Activated CD4-positive, CD25-positive, alpha-beta regulatory T cell (primary cell): Measurements from ENCODE around the gene KLHL17.
"Not testable (repeated sequence)": the region's sequence is repeated elsewhere in the genome, so short reads cannot be mapped to it uniquely, and the experiment has no call there.

Source experiments
- DNase-seq, 4 experiments: peaks; one replicate each; lab custom pipeline; 2025; lab: John Stamatoyannopoulos, UW

Gene KLHL17

GRCh38 chr1:1003618-1004419 lies 43.4 kb downstream of the KLHL17 start:
- DNase-seq = no peak

- no peak for DNase-seq
Measured at GRCh38 chr1:1004420-1004779, 44.0 kb downstream of the KLHL17 start.

- DNase-seq = no peak
Measured at GRCh38 chr1:1004780-1005697, 44.7 kb downstream of the KLHL17 start.

GRCh38 chr1:1005774-1006304 lies 45.5 kb downstream of the KLHL17 start:
- DNase-seq = no peak

- DNase-seq = no peak
Measured at GRCh38 chr1:1006305-1007159, 46.1 kb downstream of the KLHL17 start.

- DNase-seq = not testable (repeated sequence)
Measured at GRCh38 chr1:1010131-1010530, 49.7 kb downstream of the KLHL17 start.

GRCh38 chr1:1011396-1011949 lies 51.1 kb downstream of the KLHL17 start:
- DNase-seq = no peak

GRCh38 chr1:1012736-1013104 lies 52.3 kb downstream of the KLHL17 start:
- DNase-seq = not testable (repeated sequence)

- DNase-seq = peak; percentile 58 to 89 (median 80)
Measured at GRCh38 chr1:1013105-1013921, 52.9 kb downstream of the KLHL17 start, which contains the start of gene ISG15. TSS of gene ISG15 (plus strand) at chr1:1013497. CDS start at chr1:1013574, 77 bp downstream.

GRCh38 chr1:1013922-1014648 lies 53.7 kb downstream of the KLHL17 start:
- no peak for DNase-seq

- DNase-seq = no peak
Measured at GRCh38 chr1:1014799-1015681, 54.7 kb downstream of the KLHL17 start.
